GM21737 (cell line): ENCODE data around the gene CBFA2T3.
"Not testable (repeated sequence)": the region's sequence is repeated elsewhere in the genome, so short reads cannot be mapped to it uniquely, and the experiment has no call there.

Experiments
- ATAC-seq: cut with Tn5 transposase; IDR thresholded peaks from one replicate; pipeline ENCODE4 v1.9.1; 2021; ENCODE audit warnings: mild to moderate bottlenecking, moderate library complexity; ENCODE audit not compliant: unreplicated experiment

The CBFA2T3 gene

GRCh38 chr16:88977018-88977811, at the start of gene CBFA2T3:
CBFA2T3 (minus strand) TSS chr16:88977207; CDS start chr16:88976807, 400 bp downstream.
- no peak for ATAC-seq

GRCh38 chr16:89026121-89026612, 49.2 kb upstream of the CBFA2T3 start:
- ATAC-seq = no peak

GRCh38 chr16:89025636-89026035, 48.6 kb upstream of the CBFA2T3 start:
- no peak for ATAC-seq

GRCh38 chr16:89024546-89025060, 47.6 kb upstream of the CBFA2T3 start:
- ATAC-seq = no peak

- ATAC-seq = no peak
Observed at GRCh38 chr16:89023621-89024511, 46.9 kb upstream of the CBFA2T3 start.

- no peak for ATAC-seq
Observed at GRCh38 chr16:89023151-89023551, 46.1 kb upstream of the CBFA2T3 start.

- no peak for ATAC-seq
Observed at GRCh38 chr16:89022051-89022836, 45.2 kb upstream of the CBFA2T3 start.

GRCh38 chr16:89020925-89021595, 44.1 kb upstream of the CBFA2T3 start:
- no peak for ATAC-seq

GRCh38 chr16:89020068-89020924, 43.3 kb upstream of the CBFA2T3 start:
- no peak for ATAC-seq

- no peak for ATAC-seq
Observed at GRCh38 chr16:89019511-89019910, 42.5 kb upstream of the CBFA2T3 start.

GRCh38 chr16:89018282-89019158, 41.5 kb upstream of the CBFA2T3 start:
- no peak for ATAC-seq

- ATAC-seq = no peak
Observed at GRCh38 chr16:89017543-89018281, 40.7 kb upstream of the CBFA2T3 start.

GRCh38 chr16:89016561-89016960, 39.6 kb upstream of the CBFA2T3 start:
- ATAC-seq = not testable (repeated sequence)

- ATAC-seq = no peak
Observed at GRCh38 chr16:89015271-89015859, 38.4 kb upstream of the CBFA2T3 start.

- no peak for ATAC-seq
Observed at GRCh38 chr16:89014403-89015230, 37.6 kb upstream of the CBFA2T3 start.

- ATAC-seq = no peak
Observed at GRCh38 chr16:89013692-89014402, 36.8 kb upstream of the CBFA2T3 start.
